Measurements from ENCODE around the gene CCSER1. TPM values are rescaled to one million over a fixed set of nuclear protein-coding genes. Genes with fewer than 3 reads are reported as not detected.

The CCSER1 gene
- total RNA-seq, 6 donors from 2014 or later: 4.4 to 26.1 (median 13.8) TPM

DNA sequence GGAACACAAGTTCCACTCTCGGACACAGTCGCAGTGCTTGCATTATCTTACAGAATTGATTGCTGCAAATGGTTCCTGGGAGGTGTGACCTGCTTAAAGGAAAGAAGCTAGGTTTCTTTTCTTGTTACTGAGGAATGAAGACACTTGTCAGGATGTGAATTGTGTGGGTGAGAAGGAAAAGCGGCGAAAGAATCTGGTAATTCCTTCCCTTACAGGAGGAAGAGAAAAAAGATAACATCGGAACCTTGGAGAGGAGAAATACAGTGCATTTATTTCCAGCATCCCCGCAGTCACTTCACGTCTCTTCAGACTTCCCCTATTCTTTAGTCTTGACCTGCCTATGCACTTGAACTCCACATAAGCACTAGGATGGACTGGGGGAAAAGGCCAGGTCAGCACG, 389 bp upstream of the CCSER1 start:
- no peak for DNase-seq
- no peak for TF ChIP-seq POLR2AphosphoS5 (IDR thresholded peaks at IDR 0.05)
- TF ChIP-seq POLR2A (IDR thresholded peaks at IDR 0.05): no peak
- TF ChIP-seq, protein P1, sequence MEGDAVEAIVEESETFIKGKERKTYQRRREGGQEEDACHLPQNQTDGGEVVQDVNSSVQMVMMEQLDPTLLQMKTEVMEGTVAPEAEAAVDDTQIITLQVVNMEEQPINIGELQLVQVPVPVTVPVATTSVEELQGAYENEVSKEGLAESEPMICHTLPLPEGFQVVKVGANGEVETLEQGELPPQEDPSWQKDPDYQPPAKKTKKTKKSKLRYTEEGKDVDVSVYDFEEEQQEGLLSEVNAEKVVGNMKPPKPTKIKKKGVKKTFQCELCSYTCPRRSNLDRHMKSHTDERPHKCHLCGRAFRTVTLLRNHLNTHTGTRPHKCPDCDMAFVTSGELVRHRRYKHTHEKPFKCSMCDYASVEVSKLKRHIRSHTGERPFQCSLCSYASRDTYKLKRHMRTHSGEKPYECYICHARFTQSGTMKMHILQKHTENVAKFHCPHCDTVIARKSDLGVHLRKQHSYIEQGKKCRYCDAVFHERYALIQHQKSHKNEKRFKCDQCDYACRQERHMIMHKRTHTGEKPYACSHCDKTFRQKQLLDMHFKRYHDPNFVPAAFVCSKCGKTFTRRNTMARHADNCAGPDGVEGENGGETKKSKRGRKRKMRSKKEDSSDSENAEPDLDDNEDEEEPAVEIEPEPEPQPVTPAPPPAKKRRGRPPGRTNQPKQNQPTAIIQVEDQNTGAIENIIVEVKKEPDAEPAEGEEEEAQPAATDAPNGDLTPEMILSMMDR (IDR thresholded peaks at IDR 0.05): no peak
- TF ChIP-seq EP300 (IDR thresholded peaks at IDR 0.05): no peak
- H3K27ac ChIP-seq: peak overlapping the region in 1 of 4 donors; percentile 83

DNA sequence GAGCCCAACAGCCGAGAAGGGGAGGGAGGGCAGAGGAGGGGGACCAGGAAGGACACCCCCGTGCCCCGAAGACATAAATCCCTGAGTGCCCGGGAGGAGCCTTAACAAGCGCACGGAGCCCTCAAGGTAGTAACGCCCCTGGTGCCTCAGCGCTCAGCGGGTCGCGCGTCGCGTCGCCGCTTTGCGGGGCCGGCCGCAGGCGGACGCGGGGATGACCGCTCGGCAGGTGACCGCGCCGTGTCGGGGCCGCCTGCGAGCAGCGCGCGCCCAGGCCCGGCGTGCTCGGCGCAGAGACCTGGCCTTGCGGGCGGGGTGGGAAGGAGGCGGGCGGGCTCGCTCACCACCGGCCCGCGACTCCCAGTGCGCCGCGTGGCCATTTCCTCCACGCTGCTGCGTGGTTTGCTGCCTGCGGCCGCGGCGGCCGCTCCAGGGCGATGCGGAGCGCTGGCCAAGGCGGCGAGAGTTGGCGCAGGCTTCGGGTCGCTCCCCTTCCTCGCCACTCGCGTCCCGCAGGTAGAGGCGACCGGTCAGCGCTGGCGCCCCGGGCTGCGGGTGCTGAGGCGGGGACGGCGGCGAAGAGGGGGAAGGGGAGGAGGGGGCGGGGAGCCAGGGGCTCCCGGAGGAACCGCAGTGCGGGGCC, 632 bp downstream of the CCSER1 start:
- peak overlapping the region; percentile 38 to 77 (median 74) for H3K4me3 ChIP-seq
- 0 to 4% methylated on average over 14 to 29 of the region's 81 CpGs for WGBS, 2 donors
- H3K27me3 ChIP-seq: peaks cover 0 to 5% (median 0%) of the 10 kb centered on the region in 4 donors
- H3K36me3 ChIP-seq: no peaks in the 10 kb centered on the region
- peaks cover 6 to 23% (median 11%) of the 10 kb centered on the region in 4 donors for H3K4me1 ChIP-seq
- TF ChIP-seq POLR2AphosphoS5 (IDR thresholded peaks at IDR 0.05) (no peak), POLR2A (IDR thresholded peaks at IDR 0.05) (no peak), EP300 (IDR thresholded peaks at IDR 0.05) (no peak)
- TF ChIP-seq, protein P1 (IDR thresholded peaks at IDR 0.05): no peak
- no peaks in the 10 kb centered on the region for H3K9me3 ChIP-seq
- DNase-seq (peak; percentile 27 to 90), ATAC-seq (ENCODE audit: low FRiP score in 2 of 2) (peak; percentile 65 to 69)
- H3K27ac ChIP-seq: peak overlapping the region; percentile 75 to 83 (median 80)

More for the DNA sequence above, 389 bp upstream of the CCSER1 start:
- ATAC-seq (ENCODE audit: low FRiP score in 2 of 2): no peak
- Histone ChIP-seq H3K4me3 (peak overlapping the region in 3 of 4 donors; percentile 73 to 77 (median 74)), H3K9me3 (no peaks in the 10 kb centered on the region), H3K36me3 (no peaks in the 10 kb centered on the region), H3K4me1 (peaks cover 6 to 23% (median 11%) of the 10 kb centered on the region in 4 donors), H3K27me3 (peaks cover 0 to 5% (median 0%) of the 10 kb centered on the region in 4 donors)
- 18 to 21% methylated on average over 8 of the region's 8 CpGs for WGBS, 2 donors

DNA sequence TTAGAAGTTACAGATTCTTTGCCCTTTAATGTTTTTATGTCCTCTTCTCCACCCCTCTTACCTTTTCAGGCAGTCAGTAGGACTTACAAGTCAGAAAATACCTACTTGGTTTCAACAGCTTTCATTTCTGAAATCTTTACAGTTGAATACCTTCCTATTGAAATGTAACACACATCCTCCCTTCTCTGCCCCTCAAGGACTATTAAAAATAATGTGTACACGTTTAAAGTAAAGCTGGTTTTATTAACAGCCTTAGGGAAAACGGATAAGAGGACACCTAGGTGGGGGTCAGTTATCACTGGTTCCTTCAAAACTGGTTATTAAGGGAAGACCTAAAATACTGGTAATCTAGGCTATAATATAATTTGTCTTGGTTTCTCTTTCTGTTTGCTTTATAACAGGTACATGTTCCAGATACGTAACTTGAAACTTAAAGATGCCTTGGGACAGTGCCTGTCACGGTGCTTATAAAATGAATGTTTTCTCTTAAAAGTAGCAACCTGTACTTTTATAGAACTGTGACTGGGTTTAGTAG, 1.8 kb downstream of the CCSER1 start:
- peak overlapping the region in 1 of 4 donors; percentile 83 for H3K27ac ChIP-seq

DNA sequence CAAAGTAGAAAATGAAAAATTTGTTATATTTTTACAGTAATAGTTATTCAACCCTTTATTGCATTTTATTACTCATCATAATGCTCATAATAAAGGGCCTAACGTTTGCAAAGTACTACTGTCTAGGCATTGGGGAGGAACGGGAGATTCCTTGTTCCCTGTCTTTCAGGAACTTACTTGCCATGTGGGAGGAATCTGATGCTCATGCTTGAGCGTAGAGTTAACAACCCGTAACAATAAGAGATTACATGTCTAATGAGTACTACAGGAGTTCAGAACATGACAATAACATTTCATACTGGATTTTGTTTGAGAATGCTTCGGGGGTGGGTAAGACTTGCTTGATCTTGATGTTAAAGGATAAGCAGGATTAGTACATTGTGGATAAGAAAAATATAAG, 2.9 kb downstream of the CCSER1 start:
- TF ChIP-seq POLR2AphosphoS5 (IDR thresholded peaks at IDR 0.05): no peak
- no peak for TF ChIP-seq POLR2A (IDR thresholded peaks at IDR 0.05)
- no peak for TF ChIP-seq EP300 (IDR thresholded peaks at IDR 0.05)
- TF ChIP-seq, protein P1 (IDR thresholded peaks at IDR 0.05): no peak
- H3K4me1 ChIP-seq: peaks cover 6 to 23% (median 11%) of the 10 kb centered on the region in 4 donors
- no peak overlapping the region for H3K27ac ChIP-seq
- H3K9me3 ChIP-seq: no peaks in the 10 kb centered on the region
- DNase-seq: no peak
- 86 to 88% methylated on average over 5 of the region's 5 CpGs for WGBS, 2 donors
- no peak overlapping the region for H3K4me3 ChIP-seq
- ATAC-seq (ENCODE audit: low FRiP score in 2 of 2): no peak
- H3K36me3 ChIP-seq: no peaks in the 10 kb centered on the region
- peaks cover 0 to 5% (median 0%) of the 10 kb centered on the region in 4 donors for H3K27me3 ChIP-seq

More for the DNA sequence above, 1.8 kb downstream of the CCSER1 start:
- no peak for TF ChIP-seq EP300 (IDR thresholded peaks at IDR 0.05)
- TF ChIP-seq, protein P1 (IDR thresholded peaks at IDR 0.05): no peak
- TF ChIP-seq POLR2A (IDR thresholded peaks at IDR 0.05): no peak
- no peak for TF ChIP-seq POLR2AphosphoS5 (IDR thresholded peaks at IDR 0.05)
- ATAC-seq (ENCODE audit: low FRiP score in 2 of 2) (no peak), DNase-seq (no peak)
- H3K4me3 ChIP-seq: peak overlapping the region in 3 of 4 donors; percentile 73 to 77 (median 74)
- no peaks in the 10 kb centered on the region for H3K36me3 ChIP-seq
- peaks cover 0 to 5% (median 0%) of the 10 kb centered on the region in 4 donors for H3K27me3 ChIP-seq
- H3K4me1 ChIP-seq: peaks cover 6 to 23% (median 11%) of the 10 kb centered on the region in 4 donors
- WGBS, 2 donors: 33 to 40% methylated on average over 4 of the region's 4 CpGs
- H3K9me3 ChIP-seq: no peaks in the 10 kb centered on the region

Data from upper lobe of left lung (tissue), 6 donors.